Thyroid gland (tissue), 4 donors: ENCODE measurements around the gene PREX1.

Experiments
- POLR2A ChIP-seq, 2 donors: fragments of 450-650 bp; IDR thresholded peaks; one replicate each; pipeline ENCODE4 v1.6.1; 2017; ENCODE audit warnings: antibody characterized with exemption in 2 of 2, mild to moderate bottlenecking in 2 of 2, moderate library complexity in 1 of 2
- TF ChIP-seq, protein P1 (sequence below), 6 experiments: fragments of 200-600 bp in 3 of 6; fragments of 450-650 bp in 3 of 6; sonication (generic) in 3 of 6; IDR thresholded peaks; one replicate each; pipeline ENCODE4 v1.5.1; 2016 to 2019; ENCODE audit warnings: antibody characterized with exemption in 6 of 6, mild to moderate bottlenecking in 2 of 6, inconsistent platforms in 1 of 6, moderate library complexity in 1 of 6

DNA sequence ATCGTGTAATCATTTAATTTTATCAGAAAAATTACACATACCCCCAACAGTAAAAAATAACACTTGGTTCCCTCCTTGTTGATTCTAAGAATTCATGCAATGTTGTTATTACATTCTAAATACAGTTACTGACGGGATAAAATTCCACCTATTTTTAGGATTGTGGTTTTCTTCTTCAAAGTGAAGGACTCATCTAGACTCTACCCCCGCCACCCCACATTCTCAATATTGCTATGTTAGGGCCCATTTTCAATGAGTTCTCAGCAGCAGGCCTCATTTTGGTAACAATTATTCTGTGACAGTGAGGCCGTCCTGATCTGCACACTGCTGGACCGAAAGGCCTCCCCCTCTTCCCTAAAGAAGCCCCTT is 43.5 kb downstream of the PREX1 start:
- TF ChIP-seq, protein P1, sequence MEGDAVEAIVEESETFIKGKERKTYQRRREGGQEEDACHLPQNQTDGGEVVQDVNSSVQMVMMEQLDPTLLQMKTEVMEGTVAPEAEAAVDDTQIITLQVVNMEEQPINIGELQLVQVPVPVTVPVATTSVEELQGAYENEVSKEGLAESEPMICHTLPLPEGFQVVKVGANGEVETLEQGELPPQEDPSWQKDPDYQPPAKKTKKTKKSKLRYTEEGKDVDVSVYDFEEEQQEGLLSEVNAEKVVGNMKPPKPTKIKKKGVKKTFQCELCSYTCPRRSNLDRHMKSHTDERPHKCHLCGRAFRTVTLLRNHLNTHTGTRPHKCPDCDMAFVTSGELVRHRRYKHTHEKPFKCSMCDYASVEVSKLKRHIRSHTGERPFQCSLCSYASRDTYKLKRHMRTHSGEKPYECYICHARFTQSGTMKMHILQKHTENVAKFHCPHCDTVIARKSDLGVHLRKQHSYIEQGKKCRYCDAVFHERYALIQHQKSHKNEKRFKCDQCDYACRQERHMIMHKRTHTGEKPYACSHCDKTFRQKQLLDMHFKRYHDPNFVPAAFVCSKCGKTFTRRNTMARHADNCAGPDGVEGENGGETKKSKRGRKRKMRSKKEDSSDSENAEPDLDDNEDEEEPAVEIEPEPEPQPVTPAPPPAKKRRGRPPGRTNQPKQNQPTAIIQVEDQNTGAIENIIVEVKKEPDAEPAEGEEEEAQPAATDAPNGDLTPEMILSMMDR (IDR thresholded peaks at IDR 0.05), result no peak
- no peak for TF ChIP-seq POLR2A (IDR thresholded peaks at IDR 0.05)
